ENCODE measurements around the gene UACA. TPM values are rescaled to one million over a fixed set of nuclear protein-coding genes. Genes with fewer than 3 reads are reported as not detected.

The UACA gene
- total and polyA plus RNA-seq, 9 donors: 28.6 to 62.0 (median 51.8) TPM

DNA sequence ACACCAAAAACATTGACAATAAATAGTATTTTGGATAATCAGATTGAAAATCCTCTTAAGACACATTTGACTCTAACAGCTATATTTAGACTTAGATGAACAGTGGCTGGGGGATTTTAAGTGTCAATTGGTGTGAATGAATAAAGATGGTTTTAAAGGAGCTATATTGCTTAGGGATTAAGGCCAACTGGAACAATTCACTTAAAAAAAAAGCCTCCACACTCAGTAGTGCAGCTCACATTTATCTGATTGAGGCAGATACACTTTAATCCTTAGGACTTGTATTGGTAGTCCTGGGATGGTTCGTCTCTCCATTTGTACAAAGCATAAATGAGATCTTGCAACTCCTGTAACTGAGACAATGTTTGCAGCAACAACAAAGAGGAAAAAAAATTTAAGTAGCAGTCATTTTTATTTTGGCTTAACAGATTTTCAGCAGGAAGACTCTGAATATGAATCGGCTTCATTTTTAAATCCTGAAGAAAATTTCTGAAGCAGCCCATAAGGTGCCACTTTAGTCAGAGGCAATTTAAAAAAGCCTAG is 112.0 kb downstream of the UACA start:
- intact Hi-C loops (cut with DNase I): loop anchor here in 1 of 4 donors (2.0 to 10.0 kb wide), 2 partner anchors 29 to 57 kb away; no protein-coding TSS in a partner anchor
- H3K4me3 ChIP-seq: no peak overlapping the region
- DNase-seq: no peak
- WGBS, 3 donors: 96 to 99% (median 97%) methylated on average over 2 of the region's 2 CpGs
- no peaks in the 10 kb centered on the region for H3K4me1 ChIP-seq (ENCODE audit: insufficient read depth)
- TF ChIP-seq, protein P1, sequence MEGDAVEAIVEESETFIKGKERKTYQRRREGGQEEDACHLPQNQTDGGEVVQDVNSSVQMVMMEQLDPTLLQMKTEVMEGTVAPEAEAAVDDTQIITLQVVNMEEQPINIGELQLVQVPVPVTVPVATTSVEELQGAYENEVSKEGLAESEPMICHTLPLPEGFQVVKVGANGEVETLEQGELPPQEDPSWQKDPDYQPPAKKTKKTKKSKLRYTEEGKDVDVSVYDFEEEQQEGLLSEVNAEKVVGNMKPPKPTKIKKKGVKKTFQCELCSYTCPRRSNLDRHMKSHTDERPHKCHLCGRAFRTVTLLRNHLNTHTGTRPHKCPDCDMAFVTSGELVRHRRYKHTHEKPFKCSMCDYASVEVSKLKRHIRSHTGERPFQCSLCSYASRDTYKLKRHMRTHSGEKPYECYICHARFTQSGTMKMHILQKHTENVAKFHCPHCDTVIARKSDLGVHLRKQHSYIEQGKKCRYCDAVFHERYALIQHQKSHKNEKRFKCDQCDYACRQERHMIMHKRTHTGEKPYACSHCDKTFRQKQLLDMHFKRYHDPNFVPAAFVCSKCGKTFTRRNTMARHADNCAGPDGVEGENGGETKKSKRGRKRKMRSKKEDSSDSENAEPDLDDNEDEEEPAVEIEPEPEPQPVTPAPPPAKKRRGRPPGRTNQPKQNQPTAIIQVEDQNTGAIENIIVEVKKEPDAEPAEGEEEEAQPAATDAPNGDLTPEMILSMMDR (IDR thresholded peaks at IDR 0.05): no peak
- TF ChIP-seq POLR2A (IDR thresholded peaks at IDR 0.05) (no peak), EP300 (IDR thresholded peaks at IDR 0.05) (no peak)
- H3K27me3 ChIP-seq: no peaks in the 10 kb centered on the region
- no peaks in the 10 kb centered on the region for H3K9me3 ChIP-seq
- H3K27ac ChIP-seq: no peak overlapping the region
- no peaks in the 10 kb centered on the region for H3K36me3 ChIP-seq

DNA sequence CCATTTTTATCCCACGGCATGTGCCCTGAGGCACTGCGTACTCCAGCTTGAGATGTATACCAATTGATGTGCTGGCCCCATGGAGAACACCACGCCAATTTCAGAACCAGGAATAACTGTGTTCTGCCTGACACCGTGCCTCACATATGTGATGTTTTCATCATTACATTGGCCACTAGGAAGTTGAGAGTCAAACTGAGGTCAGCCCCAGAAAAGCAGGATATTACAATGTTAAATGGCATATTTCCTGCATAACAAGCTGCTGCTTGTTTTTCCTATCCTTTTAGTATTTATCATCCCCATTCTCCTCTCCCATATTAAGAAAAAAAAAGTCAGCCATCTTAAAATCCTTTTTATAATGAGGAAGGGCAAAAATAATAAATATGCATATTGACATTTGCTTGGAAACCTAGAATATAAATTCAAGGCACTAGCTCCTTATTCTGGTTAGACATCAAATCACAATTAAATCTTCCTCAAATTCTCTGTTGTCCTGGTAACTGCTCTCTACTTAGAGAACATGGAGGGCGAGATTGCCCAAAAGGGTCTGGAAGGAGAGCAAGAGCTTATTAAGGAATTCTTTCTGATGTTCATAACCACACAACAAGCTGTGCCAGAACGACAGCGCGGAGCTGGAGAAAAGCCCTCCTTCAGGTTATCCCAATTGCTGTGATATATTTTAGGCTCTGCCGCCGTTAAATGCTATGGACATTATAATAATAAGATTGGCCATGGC is 112.6 kb downstream of the UACA start:
- Histone ChIP-seq H3K9me3 (no peaks in the 10 kb centered on the region), H3K4me1 (ENCODE audit: insufficient read depth) (no peaks in the 10 kb centered on the region), H3K27ac (no peak overlapping the region), H3K27me3 (no peaks in the 10 kb centered on the region), H3K4me3 (no peak overlapping the region), H3K36me3 (no peaks in the 10 kb centered on the region)
- 90 to 94% (median 93%) methylated on average over 10 of the region's 10 CpGs for WGBS, 3 donors
- TF ChIP-seq, protein P1 (IDR thresholded peaks at IDR 0.05): no peak
- no peak for TF ChIP-seq POLR2A (IDR thresholded peaks at IDR 0.05)
- TF ChIP-seq EP300 (IDR thresholded peaks at IDR 0.05): no peak
- no peak for DNase-seq
- intact Hi-C loops (cut with DNase I): loop anchor here in 1 of 4 donors (2.0 to 10.0 kb wide), 2 partner anchors 28 to 56 kb away; no protein-coding TSS in a partner anchor

- Histone ChIP-seq H3K4me1 (ENCODE audit: insufficient read depth) (no peaks in the 10 kb centered on the region), H3K36me3 (no peaks in the 10 kb centered on the region), H3K27me3 (no peaks in the 10 kb centered on the region), H3K27ac (no peak overlapping the region), H3K9me3 (no peaks in the 10 kb centered on the region), H3K4me3 (no peak overlapping the region)
- WGBS, 3 donors: 5 to 10% (median 6%) methylated on average over 1 of the region's 1 CpG
- TF ChIP-seq EP300 (IDR thresholded peaks at IDR 0.05): no peak
- TF ChIP-seq, protein P1 (IDR thresholded peaks at IDR 0.05): no peak
- no peak for TF ChIP-seq POLR2A (IDR thresholded peaks at IDR 0.05)
- DNase-seq: no peak
- intact Hi-C loops (cut with DNase I): no loop called here
These were observed 116.0 kb downstream of the UACA start for GRCh38 chr15:70647396-70647795.

- no peaks in the 10 kb centered on the region for H3K27me3 ChIP-seq
- intact Hi-C loops (cut with DNase I): no loop called here
- H3K27ac ChIP-seq: no peak overlapping the region
- TF ChIP-seq POLR2A (IDR thresholded peaks at IDR 0.05): no peak
- TF ChIP-seq, protein P1 (IDR thresholded peaks at IDR 0.05): no peak
- no peak for TF ChIP-seq EP300 (IDR thresholded peaks at IDR 0.05)
- whole genome bisulfite sequencing, 3 donors: 58 to 60% (median 58%) methylated on average over 1 of the region's 1 CpG
- no peaks in the 10 kb centered on the region for H3K9me3 ChIP-seq
- H3K4me3 ChIP-seq: no peak overlapping the region
- H3K36me3 ChIP-seq: no peaks in the 10 kb centered on the region
- no peaks in the 10 kb centered on the region for H3K4me1 ChIP-seq (ENCODE audit: insufficient read depth)
- DNase-seq: no peak
These were observed 117.2 kb downstream of the UACA start for GRCh38 chr15:70646169-70646568.

All from ovary (tissue), 9 donors.